GM23338 (cell line): ENCODE data around the gene HPS5. TPM values are rescaled to one million over a fixed set of nuclear protein-coding genes. Genes with fewer than 3 reads are reported as not detected.

Source experiments
- polyA plus RNA-seq: library from polyadenylated mRNA; unstranded; fragments of >200 nt; fragmentation: Nextera tagmentation; extraction: Ambion mirVana; gene quantifications from 2 replicates; pipeline ENCODE4 v1.2.1, GENCODE V29; 2016
- small RNA-seq: library from RNA; depleted of rRNA; stranded (forward); fragments of <200 nt; gene quantifications from one replicate; pipeline ENCODE3, GENCODE V24; 2014; ENCODE audit warnings: low replicate concordance
- total RNA-seq: library from RNA; depleted of rRNA; stranded (reverse); fragments of >200 nt; shearing (Covaris generic); gene quantifications from 2 replicates; pipeline ENCODE4 v1.2.3, GENCODE V29; 2014; rRNA removed

Gene HPS5
- total and polyA plus RNA-seq, 2 experiments from 2014 or later: 11.5 to 18.6 TPM

Small RNAs within 50 kb of the gene (small RNA-seq; reads per million reads assigned to genes)
- gene RNA5SP333 (not detected), gene RNA5SP334 (not detected)

Other genes with a start within 250 kb of the HPS5 start
- gene SAAL1, start 216.1 kb downstream of the HPS5 start, total RNA-seq: 45.9 and 55.1 TPM in 2 replicates
- 54.6 and 61.0 TPM in 2 replicates for gene SAAL1, start 216.1 kb downstream of the HPS5 start, polyA plus RNA-seq
- gene MRGPRX3, start 189.6 kb downstream of the HPS5 start, total RNA-seq: not detected in 2 replicates
- gene MRGPRX3, start 189.6 kb downstream of the HPS5 start, polyA plus RNA-seq: not detected in 2 replicates
- gene MRGPRX4, start 149.3 kb downstream of the HPS5 start, total RNA-seq: not detected in 2 replicates
- not detected in 2 replicates for gene MRGPRX4, start 149.3 kb downstream of the HPS5 start, polyA plus RNA-seq
- gene SAA4, start 85.3 kb downstream of the HPS5 start, total RNA-seq: not detected in 2 replicates
- gene SAA4, start 85.3 kb downstream of the HPS5 start, polyA plus RNA-seq: not detected in 2 replicates
- gene SAA2, start 73.5 kb downstream of the HPS5 start, total RNA-seq: not detected in 2 replicates
- not detected in 2 replicates for gene SAA2, start 73.5 kb downstream of the HPS5 start, polyA plus RNA-seq
- gene SAA1, start 55.9 kb downstream of the HPS5 start, total RNA-seq: not detected in 2 replicates
- not detected in 2 replicates for gene SAA1, start 55.9 kb downstream of the HPS5 start, polyA plus RNA-seq
- gene GTF2H1, start 427 bp upstream of the HPS5 start, total RNA-seq: 31.6 and 43.6 TPM in 2 replicates
- 12.0 and 16.5 TPM in 2 replicates for gene GTF2H1, start 427 bp upstream of the HPS5 start, polyA plus RNA-seq
- gene LDHA, start 72.4 kb upstream of the HPS5 start, total RNA-seq: 432 and 447 TPM in 2 replicates
- 428 and 467 TPM in 2 replicates for gene LDHA, start 72.4 kb upstream of the HPS5 start, polyA plus RNA-seq
- gene LDHC, start 90.2 kb upstream of the HPS5 start, total RNA-seq: 0.24 TPM in 1 of 2 replicates, not detected in the other
- 0.23 TPM in 1 of 2 replicates, not detected in the other for gene LDHC, start 90.2 kb upstream of the HPS5 start, polyA plus RNA-seq
- gene LDHAL6A, start 133.7 kb upstream of the HPS5 start, total RNA-seq: 0.59 TPM in 1 of 2 replicates, not detected in the other
- 0.10 and 0.16 TPM in 2 replicates for gene LDHAL6A, start 133.7 kb upstream of the HPS5 start, polyA plus RNA-seq
- gene TSG101, start 204.8 kb upstream of the HPS5 start, total RNA-seq: 74.9 and 102 TPM in 2 replicates
- 53.7 and 59.4 TPM in 2 replicates for gene TSG101, start 204.8 kb upstream of the HPS5 start, polyA plus RNA-seq